Measurements from ENCODE around the gene NCK2.

The NCK2 gene

GRCh38 chr2:105787376-105788318 lies 42.9 kb downstream of the NCK2 start:
- TF ChIP-seq TAF1 (IDR thresholded peaks at IDR 0.05; ENCODE audit: low read depth, low read length) (no peak), POLR2AphosphoS5 (IDR thresholded peaks at IDR 0.05; ENCODE audit: low read depth, low read length) (no peak), SPI1 (IDR thresholded peaks at IDR 0.05; ENCODE audit: low read depth, low read length) (peak; percentile 73), PAX5 (IDR thresholded peaks at IDR 0.05; ENCODE audit: insufficient read depth, low read length, severe bottlenecking) (no peak), POLR2A (IDR thresholded peaks at IDR 0.05; ENCODE audit: low read depth, low read length) (no peak), POU2F2 (IDR thresholded peaks at IDR 0.05; ENCODE audit: low read depth, low read length) (no peak)
- FAIRE-seq (no peak), DNase-seq (ENCODE audit: insufficient read length, low spot score) (no peak)

GRCh38 chr2:105788670-105789290 lies 44.1 kb downstream of the NCK2 start:
- FAIRE-seq (no peak), DNase-seq (ENCODE audit: insufficient read length, low spot score) (no peak)

GRCh38 chr2:105789745-105790460 lies 45.2 kb downstream of the NCK2 start:
- FAIRE-seq (peak; percentile 85), DNase-seq (ENCODE audit: insufficient read length, low spot score) (no peak)
- TF ChIP-seq SPI1 (IDR thresholded peaks at IDR 0.05; ENCODE audit: low read depth, low read length): no peak
- no peak for TF ChIP-seq TAF1 (IDR thresholded peaks at IDR 0.05; ENCODE audit: low read depth, low read length)
- 0 out of 2 replicates have a peak, but pooled peaks have one; percentile 60 for TF ChIP-seq POU2F2 (IDR thresholded peaks at IDR 0.05; ENCODE audit: low read depth, low read length)

More at GRCh38 chr2:105788670-105789290, 44.1 kb downstream of the NCK2 start:
- TF ChIP-seq SPI1 (IDR thresholded peaks at IDR 0.05; ENCODE audit: low read depth, low read length) (no peak), POLR2A (IDR thresholded peaks at IDR 0.05; ENCODE audit: low read depth, low read length) (no peak), POLR2AphosphoS5 (IDR thresholded peaks at IDR 0.05; ENCODE audit: low read depth, low read length) (no peak), PAX5 (IDR thresholded peaks at IDR 0.05; ENCODE audit: insufficient read depth, low read length, severe bottlenecking) (no peak), TAF1 (IDR thresholded peaks at IDR 0.05; ENCODE audit: low read depth, low read length) (no peak), POU2F2 (IDR thresholded peaks at IDR 0.05; ENCODE audit: low read depth, low read length) (no peak)

- no peak for TF ChIP-seq SPI1 (IDR thresholded peaks at IDR 0.05; ENCODE audit: low read depth, low read length)
- no peak for TF ChIP-seq POLR2A (IDR thresholded peaks at IDR 0.05; ENCODE audit: low read depth, low read length)
- TF ChIP-seq PAX5 (IDR thresholded peaks at IDR 0.05; ENCODE audit: insufficient read depth, low read length, severe bottlenecking): no peak
- FAIRE-seq (no peak), DNase-seq (ENCODE audit: insufficient read length, low spot score) (no peak)
Measured at GRCh38 chr2:105790461-105791149, 45.9 kb downstream of the NCK2 start.

GRCh38 chr2:105791229-105791628 lies 46.5 kb downstream of the NCK2 start:
- no peak for FAIRE-seq
- DNase-seq (ENCODE audit: insufficient read length, low spot score): no peak
- TF ChIP-seq POLR2AphosphoS5 (IDR thresholded peaks at IDR 0.05; ENCODE audit: low read depth, low read length) (no peak), POLR2A (IDR thresholded peaks at IDR 0.05; ENCODE audit: low read depth, low read length) (no peak), POU2F2 (IDR thresholded peaks at IDR 0.05; ENCODE audit: low read depth, low read length) (no peak), SPI1 (IDR thresholded peaks at IDR 0.05; ENCODE audit: low read depth, low read length) (no peak), PAX5 (IDR thresholded peaks at IDR 0.05; ENCODE audit: insufficient read depth, low read length, severe bottlenecking) (no peak), TAF1 (IDR thresholded peaks at IDR 0.05; ENCODE audit: low read depth, low read length) (no peak)

- no peak for FAIRE-seq
- TF ChIP-seq TAF1 (IDR thresholded peaks at IDR 0.05; ENCODE audit: low read depth, low read length): no peak
- TF ChIP-seq POLR2AphosphoS5 (IDR thresholded peaks at IDR 0.05; ENCODE audit: low read depth, low read length): 0 out of 2 replicates have a peak, but pooled peaks have one; percentile 35
Measured at GRCh38 chr2:105792561-105792960, 47.8 kb downstream of the NCK2 start.

GRCh38 chr2:105793196-105793975 lies 48.7 kb downstream of the NCK2 start:
- TF ChIP-seq TAF1 (IDR thresholded peaks at IDR 0.05; ENCODE audit: low read depth, low read length): no peak
- TF ChIP-seq PAX5 (IDR thresholded peaks at IDR 0.05; ENCODE audit: insufficient read depth, low read length, severe bottlenecking): no peak
- no peak for TF ChIP-seq SPI1 (IDR thresholded peaks at IDR 0.05; ENCODE audit: low read depth, low read length)
- TF ChIP-seq POU2F2 (IDR thresholded peaks at IDR 0.05; ENCODE audit: low read depth, low read length): no peak
- no peak for TF ChIP-seq POLR2A (IDR thresholded peaks at IDR 0.05; ENCODE audit: low read depth, low read length)
- no peak for TF ChIP-seq POLR2AphosphoS5 (IDR thresholded peaks at IDR 0.05; ENCODE audit: low read depth, low read length)
- FAIRE-seq (no peak), DNase-seq (ENCODE audit: insufficient read length, low spot score) (no peak)

More at GRCh38 chr2:105792561-105792960, 47.8 kb downstream of the NCK2 start:
- no peak for DNase-seq (ENCODE audit: insufficient read length, low spot score)

- DNase-seq (ENCODE audit: insufficient read length, low spot score) (no peak), FAIRE-seq (peak; percentile 9)
- TF ChIP-seq POLR2AphosphoS5 (IDR thresholded peaks at IDR 0.05; ENCODE audit: low read depth, low read length) (no peak), POLR2A (IDR thresholded peaks at IDR 0.05; ENCODE audit: low read depth, low read length) (no peak), TAF1 (IDR thresholded peaks at IDR 0.05; ENCODE audit: low read depth, low read length) (no peak)
Measured at GRCh38 chr2:105794926-105795574, 50.3 kb downstream of the NCK2 start.

All from GM12891 (cell line).